CD14-positive monocyte (primary cell): Measurements from ENCODE around the gene LRRC18. TPM values are rescaled to one million over a fixed set of nuclear protein-coding genes. Genes with fewer than 3 reads are reported as not detected.

Experiments
- DNase-seq, 3 donors: peaks; one replicate each; pipeline ENCODE4 v3.0.0-alpha.2; 2011 to 2022
- H2AFZ ChIP-seq: 2 replicates; pipeline ENCODE4 v1.6.0; 2012; ENCODE audit warnings: mild to moderate bottlenecking, low read depth, low read length, inconsistent platforms; ENCODE audit not compliant: insufficient read depth, poor library complexity, severe bottlenecking
- H3K27ac ChIP-seq, 2 donors: 1 replicate in 1 of 2; 2 replicates in 1 of 2; pipeline ENCODE4 v1.5.1; 2012 to 2013; ENCODE audit warnings: low read length in 2 of 2, control low read depth in 1 of 2, inconsistent platforms in 1 of 2, low read depth in 1 of 2, mild to moderate bottlenecking in 1 of 2
- H3K27me3 ChIP-seq, 2 donors: one replicate each; pipeline versions ENCODE4 v1.6.0 to v1.6.1; 2011 to 2013; ENCODE audit warnings: low read length in 2 of 2; ENCODE audit not compliant: control insufficient read depth in 2 of 2, insufficient read depth in 2 of 2
- H3K36me3 ChIP-seq, 2 donors: replicated peaks in 1 of 2; 1 replicate in 1 of 2; 2 replicates in 1 of 2; pipeline versions ENCODE4 v1.5.1 to v1.6.1; 2012 to 2013; ENCODE audit warnings: low read length in 2 of 2, control low read depth in 1 of 2, inconsistent platforms in 1 of 2, mild to moderate bottlenecking in 1 of 2; ENCODE audit not compliant: insufficient read depth in 2 of 2, control insufficient read depth in 1 of 2
- H3K4me1 ChIP-seq, 2 donors: 1 replicate in 1 of 2; 2 replicates in 1 of 2; pipeline versions ENCODE4 v1.5.1 to v1.6.1; 2012 to 2013; ENCODE audit warnings: low read length in 2 of 2, control low read depth in 1 of 2, inconsistent platforms in 1 of 2, mild to moderate bottlenecking in 1 of 2, moderate library complexity in 1 of 2; ENCODE audit not compliant: insufficient read depth in 2 of 2, control insufficient read depth in 1 of 2
- H3K4me2 ChIP-seq: replicated peaks from 2 replicates; pipeline ENCODE3; 2012; ENCODE audit warnings: low read length, moderate library complexity, mild to moderate bottlenecking; ENCODE audit not compliant: poor library complexity, severe bottlenecking; ENCODE audit errors: extremely low read depth
- H3K4me3 ChIP-seq, 3 experiments: fragments of 200-600 bp in 1 of 3; sonication (generic) in 1 of 3; replicated peaks in 1 of 3; 1 replicate in 2 of 3; 2 replicates in 1 of 3; pipeline ENCODE4 v1.5.1; 2011 to 2013; ENCODE audit warnings: low read length in 3 of 3, mild to moderate bottlenecking in 3 of 3, control low read depth in 2 of 3, low read depth in 2 of 3, inconsistent platforms in 1 of 3, moderate library complexity in 1 of 3
- H3K79me2 ChIP-seq: 2 replicates; pipeline ENCODE4 v1.6.0; 2012; ENCODE audit warnings: mild to moderate bottlenecking, control low read depth, inconsistent platforms, low read length, moderate library complexity; ENCODE audit not compliant: insufficient read depth
- H3K9ac ChIP-seq: 2 replicates; pipeline ENCODE4 v1.6.0; 2017; ENCODE audit warnings: low read length, mild to moderate bottlenecking; ENCODE audit not compliant: insufficient read depth, poor library complexity, severe bottlenecking
- H3K9me3 ChIP-seq, 2 donors: replicated peaks in 1 of 2; 1 replicate in 1 of 2; 2 replicates in 1 of 2; pipeline versions ENCODE4 v1.5.1 to v1.6.1; 2012 to 2013; ENCODE audit warnings: low read length in 2 of 2, control low read depth in 1 of 2; ENCODE audit not compliant: control insufficient read depth in 1 of 2, insufficient read depth in 1 of 2
- H4K20me1 ChIP-seq: 2 replicates; pipeline ENCODE4 v1.6.0; 2012; ENCODE audit warnings: mild to moderate bottlenecking, low read length, control low read depth, moderate library complexity; ENCODE audit not compliant: insufficient read depth
- H3K27ac Mint-ChIP-seq, 7 donors: one replicate each; pipeline ENCODE4 v1.8.0; 2020; ENCODE audit warnings: mild to moderate bottlenecking in 7 of 7, mixed read lengths in 7 of 7, moderate library complexity in 6 of 7, inconsistent platforms in 2 of 7
- H3K27me3 Mint-ChIP-seq, 3 donors: one replicate each; pipeline ENCODE4 v1.8.0; 2021 to 2022; ENCODE audit warnings: low read depth in 3 of 3, mild to moderate bottlenecking in 3 of 3, mixed read lengths in 3 of 3, moderate library complexity in 3 of 3, inconsistent platforms in 1 of 3
- H3K36me3 Mint-ChIP-seq, 2 donors: one replicate each; pipeline ENCODE4 v1.8.0; 2020; ENCODE audit warnings: mixed read lengths in 2 of 2, inconsistent platforms in 1 of 2, mild to moderate bottlenecking in 1 of 2
- H3K4me1 Mint-ChIP-seq: one replicate; pipeline ENCODE4 v1.8.0; 2020; ENCODE audit warnings: mild to moderate bottlenecking, mixed read lengths
- H3K4me3 Mint-ChIP-seq, 2 donors: one replicate each; pipeline ENCODE4 v1.8.0; 2020; ENCODE audit warnings: mild to moderate bottlenecking in 2 of 2, mixed read lengths in 2 of 2, moderate library complexity in 1 of 2
- H3K9me3 Mint-ChIP-seq, 7 donors: one replicate each; pipeline ENCODE4 v1.8.0; 2020 to 2022; ENCODE audit warnings: mixed read lengths in 7 of 7, mild to moderate bottlenecking in 6 of 7, moderate library complexity in 6 of 7, inconsistent platforms in 2 of 7
- CTCF ChIP-seq: fragments of 200-600 bp; IDR thresholded peaks from one replicate; pipeline ENCODE4 v1.8.0; 2022; ENCODE audit warnings: antibody characterized with exemption, mild to moderate bottlenecking
- WGBS: methylation state at CpG from one replicate; pipeline ENCODE4 v1.1.5; 2013; ENCODE audit warnings: missing lambda C conversion rate; ENCODE audit not compliant: insufficient coverage; 5-methylcytosine and 5-hydroxymethylcytosine counted together
- intact Hi-C, 2 donors: fragments of 100-400 bp; cut with micrococcal nuclease; formaldehyde crosslinking; loops; one replicate each; pipeline versions ENCODE4 v1.15.0 to v1.15.1; 2023
- polyA plus RNA-seq, 3 donors: library from polyadenylated mRNA; depleted of rRNA in 1 of 3; unstranded in 2 of 3; stranded (reverse) in 1 of 3; fragments of 300-500 nt in 2 of 3; fragments of >200 nt in 1 of 3; fragmentation: Illumina TruSeq in 2 of 3; gene quantifications; 1 replicate in 2 of 3; 2 replicates in 1 of 3; pipeline ENCODE4 v1.2.3, GENCODE V29; 2012 to 2021

LRRC18 gene
- polyA plus RNA-seq, 3 donors: not detected

GRCh38 chr10:48929413-48929990, 10.1 kb downstream of the LRRC18 start:
- no peaks in the 10 kb centered on the region for H3K4me1 ChIP-seq
- Mint-ChIP-seq H3K9me3 (no peaks in the 10 kb centered on the region), H3K4me1 (no peaks in the 10 kb centered on the region), H3K36me3 (peaks cover 33 to 48% of the 10 kb centered on the region in 2 donors), H3K27ac (no peak overlapping the region), H3K4me3 (no peak overlapping the region), H3K27me3 (peaks cover 0 to 3% (median 2%) of the 10 kb centered on the region in 3 donors)
- intact Hi-C loops: no loop called here
- H3K9ac ChIP-seq: no peak overlapping the region
- H3K4me2 ChIP-seq: no peak overlapping the region
- H3K27me3 ChIP-seq: no peaks in the 10 kb centered on the region
- no peak overlapping the region for H3K27ac ChIP-seq
- H3K79me2 ChIP-seq: no peaks in the 10 kb centered on the region
- no peak for DNase-seq
- no peaks in the 10 kb centered on the region for H3K9me3 ChIP-seq
- TF ChIP-seq CTCF: no peak
- no peak overlapping the region for H2AFZ ChIP-seq
- H3K4me3 ChIP-seq: no peak overlapping the region
- H4K20me1 ChIP-seq: no peaks in the 10 kb centered on the region
- peaks cover 6 to 49% of the 10 kb centered on the region in 2 donors for H3K36me3 ChIP-seq
- WGBS: 75% methylated on average over 4 of the region's 5 CpGs

GRCh38 chr10:48926764-48927540, 12.7 kb downstream of the LRRC18 start:
- intact Hi-C loops: no loop called here
- no peaks in the 10 kb centered on the region for H3K4me1 ChIP-seq
- H3K27ac Mint-ChIP-seq: peak overlapping the region in 1 of 7 donors; percentile 59
- H2AFZ ChIP-seq: no peak overlapping the region
- peaks cover 0 to 3% (median 2%) of the 10 kb centered on the region in 3 donors for H3K27me3 Mint-ChIP-seq
- H3K4me1 Mint-ChIP-seq: no peaks in the 10 kb centered on the region
- no peak overlapping the region for H3K4me2 ChIP-seq
- DNase-seq: no peak
- no peaks in the 10 kb centered on the region for H3K9me3 ChIP-seq
- H3K9ac ChIP-seq: no peak overlapping the region
- H3K27ac ChIP-seq: no peak overlapping the region
- no peaks in the 10 kb centered on the region for H4K20me1 ChIP-seq
- 96% methylated on average over 9 of the region's 13 CpGs for WGBS
- no peaks in the 10 kb centered on the region for H3K27me3 ChIP-seq
- H3K4me3 Mint-ChIP-seq: no peak overlapping the region
- H3K36me3 ChIP-seq: peaks cover 3 to 37% of the 10 kb centered on the region in 2 donors
- H3K4me3 ChIP-seq: no peak overlapping the region
- no peak for TF ChIP-seq CTCF
- H3K36me3 Mint-ChIP-seq: peaks cover 33 to 38% of the 10 kb centered on the region in 2 donors
- no peaks in the 10 kb centered on the region for H3K9me3 Mint-ChIP-seq
- no peaks in the 10 kb centered on the region for H3K79me2 ChIP-seq
